Pancreas (tissue), 10 donors: ENCODE results near the gene SUCLG2. TPM values are rescaled to one million over a fixed set of nuclear protein-coding genes. Genes with fewer than 3 reads are reported as not detected.

Source experiments
- ATAC-seq, 4 donors: fragments of 200-7000 bp; cut with Tn5 transposase; one replicate each; pipeline versions ENCODE4 v1.8.0 to v1.9.1; 2020; ENCODE audit warnings: mild to moderate bottlenecking in 4 of 4, moderate library complexity in 4 of 4
- DNase-seq, 6 donors: peaks; one replicate each; pipeline ENCODE4 v3.0.0-alpha.2; 2020
- FAIRE-seq: peaks from 2 replicates; lab custom pipeline; 2012; peaks lifted over from hg19 to GRCh38; lab: Jason Lieb, UNC
- H3K27ac ChIP-seq, 4 donors: fragments of 200-600 bp; sonication (generic); 1 replicate in 3 of 4; 2 replicates in 1 of 4; pipeline versions ENCODE4 v1.5.0 to v1.8.0; 2020
- H3K27me3 ChIP-seq, 4 donors: fragments of 200-600 bp; one replicate each; pipeline ENCODE4 v1.8.0; 2021
- H3K36me3 ChIP-seq, 3 donors: fragments of 200-600 bp; sonication (generic) in 1 of 3; one replicate each; pipeline versions ENCODE4 v1.5.0 to v1.8.0; 2020 to 2021
- H3K4me1 ChIP-seq, 3 donors: fragments of 200-600 bp; one replicate each; pipeline ENCODE4 v1.8.0; 2021
- H3K4me3 ChIP-seq, 4 donors: fragments of 200-600 bp; sonication (generic) in 2 of 4; one replicate each; pipeline versions ENCODE4 v1.5.0 to v1.8.0; 2020 to 2021
- H3K9me3 ChIP-seq, 4 donors: fragments of 200-600 bp; one replicate each; pipeline ENCODE4 v1.8.0; 2021
- WGBS, 2 donors: extraction: QIAGEN DNeasy Blood & Tissue Kit; methylation state at CpG; one replicate each; pipeline ENCODE4 v1.1.7; 2013; 5-methylcytosine and 5-hydroxymethylcytosine counted together
- intact Hi-C, 3 donors: fragments of 100-400 bp; cut with DNase I; formaldehyde crosslinking; loops; one replicate each; pipeline versions ENCODE4 v1.11.1 to v1.14.2; 2022
- polyA plus RNA-seq, 2 donors: library from polyadenylated mRNA; stranded (reverse); fragments of 200-250 nt; gene quantifications; one replicate each; pipeline ENCODE4 v1.2.3, GENCODE V29; 2013
- total RNA-seq, 6 donors: library from RNA; stranded (reverse); fragmentation: NEBNext Ultra II Directional in 4 of 6; extraction: Animal tissue kit (Norgen Biotek cat#: 25700) in 4 of 6; gene quantifications; one replicate each; pipeline versions ENCODE4 v1.2.1 to v1.2.4, GENCODE V29; 2021 to 2023
- TF ChIP-seq, protein P1 (sequence below), 4 donors: fragments of 200-600 bp; sonication (generic) in 3 of 4; IDR thresholded peaks; one replicate each; pipeline versions ENCODE4 v1.5.0 to v1.8.0; 2021; ENCODE audit warnings: antibody characterized with exemption in 4 of 4
- donor health status: healthy with polysubstance abuse.
- donor health status: DM: no; HTN: no; CAD: no; lungs with moderate emphysema.
- donor health status: DM: no; HTN: no; CAD: no.
- donor health status: control.
- donor health status: control.
- donor health status: Bipolar disorder and iron deficiency.
- donor health status: DM: yes; HTN: yes; CAD: no.
- donor health status: DM: no; HTN: no; CAD: no.
- donor health status: DM: no; HTN: no; CAD: no.
- donor health status: DM: yes; HTN: yes; CAD: no.

SUCLG2 gene
- total and polyA plus RNA-seq, 8 donors: 16.4 to 34.4 (median 28.9) TPM

DNA sequence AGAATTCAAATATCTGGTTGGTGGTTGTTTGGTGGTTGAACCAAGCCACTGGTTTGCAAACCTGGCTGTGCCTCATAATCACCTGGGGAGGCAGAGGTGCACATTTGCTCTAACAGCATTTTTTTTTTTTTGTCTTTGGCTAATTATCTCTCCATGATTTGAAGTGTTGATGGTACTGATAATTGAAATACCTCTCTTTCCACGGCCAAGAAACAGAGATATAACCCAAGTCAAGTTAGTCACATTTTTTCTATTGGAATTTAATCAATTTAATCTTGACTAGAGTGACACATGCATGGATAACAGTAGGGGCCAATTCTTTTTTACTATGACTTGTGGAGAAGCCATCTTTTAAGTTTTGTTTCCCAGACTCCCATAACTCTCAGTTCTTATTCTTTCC, 37.5 kb upstream of the SUCLG2 start:
- H3K4me3 ChIP-seq: no peak overlapping the region

DNA sequence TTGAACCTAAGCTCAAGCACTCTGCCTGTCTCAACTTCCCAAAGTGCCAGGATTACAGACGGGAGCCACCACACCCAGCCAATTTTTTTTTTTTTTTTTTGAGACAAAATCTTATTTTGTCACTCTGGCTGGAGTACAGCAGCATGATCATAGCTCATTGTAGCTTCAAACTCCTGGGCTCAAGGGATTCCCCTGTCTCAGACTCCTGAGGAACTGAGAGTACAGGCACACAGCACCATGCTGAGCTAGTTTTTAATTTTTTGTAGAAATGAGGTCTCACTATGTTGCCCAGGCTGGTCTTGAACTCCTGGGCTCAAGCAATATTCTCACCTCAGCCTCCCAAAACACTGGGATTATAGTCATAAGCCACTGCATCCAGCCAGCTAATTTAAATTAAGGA, 36.8 kb upstream of the SUCLG2 start:
- 71 to 94% methylated on average over 1 of the region's 1 CpG for WGBS, 2 donors
- intact Hi-C loops: no loop called here
- Histone ChIP-seq H3K9me3 (no peaks in the 10 kb centered on the region), H3K27ac (no peak overlapping the region), H3K4me1 (no peaks in the 10 kb centered on the region), H3K27me3 (no peaks in the 10 kb centered on the region), H3K4me3 (no peak overlapping the region), H3K36me3 (no peaks in the 10 kb centered on the region)
- TF ChIP-seq, protein P1, sequence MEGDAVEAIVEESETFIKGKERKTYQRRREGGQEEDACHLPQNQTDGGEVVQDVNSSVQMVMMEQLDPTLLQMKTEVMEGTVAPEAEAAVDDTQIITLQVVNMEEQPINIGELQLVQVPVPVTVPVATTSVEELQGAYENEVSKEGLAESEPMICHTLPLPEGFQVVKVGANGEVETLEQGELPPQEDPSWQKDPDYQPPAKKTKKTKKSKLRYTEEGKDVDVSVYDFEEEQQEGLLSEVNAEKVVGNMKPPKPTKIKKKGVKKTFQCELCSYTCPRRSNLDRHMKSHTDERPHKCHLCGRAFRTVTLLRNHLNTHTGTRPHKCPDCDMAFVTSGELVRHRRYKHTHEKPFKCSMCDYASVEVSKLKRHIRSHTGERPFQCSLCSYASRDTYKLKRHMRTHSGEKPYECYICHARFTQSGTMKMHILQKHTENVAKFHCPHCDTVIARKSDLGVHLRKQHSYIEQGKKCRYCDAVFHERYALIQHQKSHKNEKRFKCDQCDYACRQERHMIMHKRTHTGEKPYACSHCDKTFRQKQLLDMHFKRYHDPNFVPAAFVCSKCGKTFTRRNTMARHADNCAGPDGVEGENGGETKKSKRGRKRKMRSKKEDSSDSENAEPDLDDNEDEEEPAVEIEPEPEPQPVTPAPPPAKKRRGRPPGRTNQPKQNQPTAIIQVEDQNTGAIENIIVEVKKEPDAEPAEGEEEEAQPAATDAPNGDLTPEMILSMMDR (IDR thresholded peaks at IDR 0.05): no peak
- DNase-seq: no peak
- ATAC-seq: no peak
- no peak for FAIRE-seq

More for the DNA sequence above, 37.5 kb upstream of the SUCLG2 start:
- FAIRE-seq: no peak
- Histone ChIP-seq H3K4me1 (no peaks in the 10 kb centered on the region), H3K27me3 (no peaks in the 10 kb centered on the region), H3K9me3 (no peaks in the 10 kb centered on the region), H3K27ac (no peak overlapping the region), H3K36me3 (no peaks in the 10 kb centered on the region)
- ATAC-seq: no peak
- TF ChIP-seq, protein P1 (IDR thresholded peaks at IDR 0.05): no peak
- DNase-seq: no peak
- WGBS, 2 donors: 67 to 74% methylated on average over 1 of the region's 1 CpG
- intact Hi-C loops: no loop called here

DNA sequence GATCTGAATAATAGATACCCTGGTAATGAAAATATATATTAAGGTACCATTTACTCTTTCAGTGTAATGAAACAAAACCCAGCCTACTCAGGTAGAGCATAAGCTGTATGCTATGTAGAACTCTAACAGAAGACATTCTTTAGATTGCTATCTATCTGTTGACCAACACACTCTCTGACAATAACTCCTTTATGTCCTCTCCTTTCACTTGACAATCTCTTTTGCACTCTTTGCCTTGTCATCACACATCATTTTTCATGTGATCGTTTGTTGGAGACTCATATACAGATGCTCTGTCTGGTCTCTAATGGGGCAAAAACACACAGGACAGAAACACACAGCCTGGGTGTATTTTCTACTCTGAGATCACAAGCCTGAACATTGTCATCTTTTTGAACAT, 35.4 kb upstream of the SUCLG2 start:
- FAIRE-seq (no peak), ATAC-seq (no peak), DNase-seq (no peak)
- H3K27ac ChIP-seq: no peak overlapping the region
- H3K4me1 ChIP-seq: no peaks in the 10 kb centered on the region
- H3K27me3 ChIP-seq: no peaks in the 10 kb centered on the region
- intact Hi-C loops: no loop called here
- 69 to 75% methylated on average over 1 of the region's 1 CpG for WGBS, 2 donors
- H3K9me3 ChIP-seq: no peaks in the 10 kb centered on the region
- H3K4me3 ChIP-seq: no peak overlapping the region
- TF ChIP-seq, protein P1 (IDR thresholded peaks at IDR 0.05): no peak
- H3K36me3 ChIP-seq: no peaks in the 10 kb centered on the region

DNA sequence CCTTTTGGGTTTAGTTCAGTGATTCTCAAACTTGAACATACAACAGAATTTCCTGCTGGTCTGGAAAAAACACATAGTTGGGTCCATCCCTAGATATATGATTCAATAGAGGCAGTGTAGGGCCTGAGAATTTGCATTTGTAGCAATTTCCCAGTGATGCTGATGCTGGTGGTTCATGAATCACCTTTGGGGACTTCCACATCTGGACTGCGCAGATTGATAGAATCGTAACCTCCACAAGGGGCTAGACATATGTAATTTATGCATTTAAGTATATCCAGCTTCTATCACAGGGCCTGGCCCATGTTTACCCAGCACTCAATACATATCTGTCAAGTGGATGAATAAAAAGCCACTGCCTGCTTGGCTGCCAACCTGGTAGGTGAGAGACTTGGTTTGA, 33.8 kb upstream of the SUCLG2 start:
- WGBS, 2 donors: 97 to 99% methylated on average over 2 of the region's 2 CpGs
- ATAC-seq (no peak), FAIRE-seq (no peak), DNase-seq (no peak)
- H3K27ac ChIP-seq: no peak overlapping the region
- H3K4me3 ChIP-seq: no peak overlapping the region
- no peaks in the 10 kb centered on the region for H3K27me3 ChIP-seq
- H3K4me1 ChIP-seq: no peaks in the 10 kb centered on the region
- TF ChIP-seq, protein P1 (IDR thresholded peaks at IDR 0.05): no peak
- no peaks in the 10 kb centered on the region for H3K36me3 ChIP-seq
- intact Hi-C loops: no loop called here
- no peaks in the 10 kb centered on the region for H3K9me3 ChIP-seq

DNA sequence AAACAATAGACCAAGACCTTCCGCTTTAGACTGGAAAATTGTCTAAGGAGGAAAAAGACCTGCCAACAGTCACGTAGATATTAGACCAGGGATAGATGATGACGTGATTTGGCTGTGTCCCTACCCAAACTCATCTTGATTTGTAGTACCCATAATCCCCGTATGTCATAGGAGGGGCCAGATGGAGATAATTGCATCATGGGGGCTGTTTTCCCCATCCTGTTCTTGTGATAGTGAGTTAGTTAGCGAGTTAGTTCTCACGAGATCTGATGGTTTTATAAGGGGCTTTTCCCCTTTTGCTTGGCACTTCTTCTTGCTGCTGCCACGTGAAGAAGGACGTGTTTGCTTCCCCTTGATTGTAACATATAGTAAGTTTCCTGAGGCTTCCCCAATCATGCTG, 31.7 kb upstream of the SUCLG2 start:
- H3K27me3 ChIP-seq: no peaks in the 10 kb centered on the region
- no peak overlapping the region for H3K4me3 ChIP-seq
- 90 to 93% methylated on average over 8 of the region's 8 CpGs for WGBS, 2 donors
- TF ChIP-seq, protein P1 (IDR thresholded peaks at IDR 0.05): no peak
- intact Hi-C loops: no loop called here
- ATAC-seq (no peak), FAIRE-seq (no peak), DNase-seq (no peak)
- no peak overlapping the region for H3K27ac ChIP-seq
- H3K36me3 ChIP-seq: no peaks in the 10 kb centered on the region
- no peaks in the 10 kb centered on the region for H3K9me3 ChIP-seq
- H3K4me1 ChIP-seq: no peaks in the 10 kb centered on the region
